ENCODE results near the gene CXorf49. TPM values are rescaled to one million over a fixed set of nuclear protein-coding genes. Genes with fewer than 3 reads are reported as not detected.

Gene CXorf49
- total RNA-seq, 2 donors from 2014 or later: not detected

GRCh38 chrX:71664889-71665491 lies 53.1 kb downstream of the CXorf49 start:
- no peaks in the 10 kb centered on the region for H3K9me3 Mint-ChIP-seq
- no peaks in the 10 kb centered on the region for H3K27me3 Mint-ChIP-seq
- H3K36me3 Mint-ChIP-seq (ENCODE audit: low read depth): no peaks in the 10 kb centered on the region
- H3K4me3 Mint-ChIP-seq: no peak overlapping the region
- no peak overlapping the region for H3K27ac Mint-ChIP-seq
- peaks cover 7% of the 10 kb centered on the region for H3K4me1 Mint-ChIP-seq
- ATAC-seq (replicated peaks): no peak

Other genes with a start within 250 kb of the CXorf49 start
- 100 to 1,000 TPM; 231 to 528 TPM for gene OGT, start 185.2 kb downstream of the CXorf49 start, total RNA-seq
- gene GCNA, start 139.8 kb downstream of the CXorf49 start, total RNA-seq: 10 to 100 TPM in 1 of 2 donors, 1 to 10 TPM in 1; 4.9 to 10.7 TPM
- 1 to 10 TPM; 4.5 to 9.9 TPM for gene CXCR3, start 99.8 kb downstream of the CXorf49 start, total RNA-seq
- not detected for gene CXorf49B, start 45.1 kb upstream of the CXorf49 start, total RNA-seq
- gene NHSL2, start 192.6 kb upstream of the CXorf49 start, total RNA-seq: under 1 TPM; 0.15 to 0.71 TPM